ENCODE data around the gene CAMK1D.

GRCh38 chr10:12541446-12542067, 192.2 kb downstream of the CAMK1D start:
- no peak for TF ChIP-seq CTCF (IDR thresholded peaks at IDR 0.05)
- no peak for TF ChIP-seq POLR2A (IDR thresholded peaks at IDR 0.05)
